ENCODE data around the gene XRN1.
A peak's percentile ranks its signal among the peaks of the same experiment; 100 is the strongest.
"Not testable (repeated sequence)": the region's sequence is repeated elsewhere in the genome, so short reads cannot be mapped to it uniquely, and the experiment has no call there.

The XRN1 gene

DNA sequence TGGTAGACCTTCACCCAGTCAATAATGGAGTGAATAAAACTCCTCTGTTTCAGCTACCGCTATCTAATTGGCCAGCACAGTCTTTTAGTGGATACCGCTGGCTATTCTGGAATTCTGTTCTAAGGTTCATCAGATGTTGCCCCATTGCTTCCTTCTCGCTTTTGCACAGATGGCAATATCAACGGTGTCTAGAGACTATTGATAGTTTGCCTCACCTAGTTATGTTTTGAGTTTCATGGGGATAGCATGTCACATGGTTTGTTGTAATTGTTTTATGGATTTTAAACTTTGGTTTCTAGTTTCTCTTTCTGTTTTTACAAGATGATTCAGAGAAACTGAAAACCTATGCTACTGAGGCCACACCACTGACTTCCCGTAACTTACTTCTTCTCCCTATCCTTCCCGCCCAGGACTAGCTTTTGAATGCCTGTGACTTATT lies 2.0 kb downstream of the XRN1 start:
- TF ChIP-seq, protein P1, sequence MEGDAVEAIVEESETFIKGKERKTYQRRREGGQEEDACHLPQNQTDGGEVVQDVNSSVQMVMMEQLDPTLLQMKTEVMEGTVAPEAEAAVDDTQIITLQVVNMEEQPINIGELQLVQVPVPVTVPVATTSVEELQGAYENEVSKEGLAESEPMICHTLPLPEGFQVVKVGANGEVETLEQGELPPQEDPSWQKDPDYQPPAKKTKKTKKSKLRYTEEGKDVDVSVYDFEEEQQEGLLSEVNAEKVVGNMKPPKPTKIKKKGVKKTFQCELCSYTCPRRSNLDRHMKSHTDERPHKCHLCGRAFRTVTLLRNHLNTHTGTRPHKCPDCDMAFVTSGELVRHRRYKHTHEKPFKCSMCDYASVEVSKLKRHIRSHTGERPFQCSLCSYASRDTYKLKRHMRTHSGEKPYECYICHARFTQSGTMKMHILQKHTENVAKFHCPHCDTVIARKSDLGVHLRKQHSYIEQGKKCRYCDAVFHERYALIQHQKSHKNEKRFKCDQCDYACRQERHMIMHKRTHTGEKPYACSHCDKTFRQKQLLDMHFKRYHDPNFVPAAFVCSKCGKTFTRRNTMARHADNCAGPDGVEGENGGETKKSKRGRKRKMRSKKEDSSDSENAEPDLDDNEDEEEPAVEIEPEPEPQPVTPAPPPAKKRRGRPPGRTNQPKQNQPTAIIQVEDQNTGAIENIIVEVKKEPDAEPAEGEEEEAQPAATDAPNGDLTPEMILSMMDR (conservative IDR thresholded peaks at IDR 0.05; ENCODE audit: low read depth, low read length), result no peak
- no peaks in the 10 kb centered on the region for H3K36me3 ChIP-seq (ENCODE audit: insufficient read depth)
- H3K4me2 ChIP-seq, result peak overlapping the region; percentile 90
- peaks cover 19% of the 10 kb centered on the region for H3K4me1 ChIP-seq (ENCODE audit: low read depth, poor library complexity, severe bottlenecking)
- peaks cover 68% of the 10 kb centered on the region for H3K79me2 ChIP-seq (ENCODE audit: insufficient read depth, low read depth)
- no peak overlapping the region for H2AFZ ChIP-seq (ENCODE audit: low read depth)
- peak overlapping the region; percentile 12 for H3K4me3 ChIP-seq (IDR thresholded peaks at IDR 0.05; ENCODE audit: insufficient read depth, low read depth, low read length)
- H4K20me1 ChIP-seq (ENCODE audit: insufficient read depth), result no peaks in the 10 kb centered on the region
- H3K27ac ChIP-seq, result peak overlapping the region; percentile 95; the same call in 1 of the 2 replicates
- H3K9ac ChIP-seq, result peak overlapping the region; percentile 96; the same call in 1 of the 2 replicates
- no peaks in the 10 kb centered on the region for H3K27me3 ChIP-seq (ENCODE audit: insufficient read depth, low read depth)

DNA sequence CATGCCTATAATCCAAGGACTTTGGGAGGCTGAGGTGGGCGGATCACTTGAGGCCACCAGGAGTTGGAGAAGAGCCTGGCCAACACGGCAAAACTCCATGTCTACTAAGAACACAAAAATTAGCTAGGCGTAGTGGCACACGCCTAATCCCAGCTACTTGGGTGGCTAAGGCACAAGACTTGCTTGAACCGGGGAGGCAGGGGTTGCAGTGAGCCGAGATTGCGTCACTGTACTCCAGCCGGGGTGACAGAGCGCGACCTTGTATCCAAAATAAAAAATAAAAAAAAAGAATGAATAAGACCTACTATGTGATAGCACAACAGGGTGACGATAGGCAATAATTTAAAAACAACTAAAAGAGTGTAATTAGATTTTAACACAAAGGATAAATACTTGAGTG lies 3.5 kb downstream of the XRN1 start:
- no peaks in the 10 kb centered on the region for H3K36me3 ChIP-seq (ENCODE audit: insufficient read depth)
- H3K27ac ChIP-seq, result no peak overlapping the region
- TF ChIP-seq, protein P1 (conservative IDR thresholded peaks at IDR 0.05; ENCODE audit: low read depth, low read length), result no peak
- no peaks in the 10 kb centered on the region for H3K27me3 ChIP-seq (ENCODE audit: insufficient read depth, low read depth)
- H3K9ac ChIP-seq, result no peak overlapping the region
- H3K4me1 ChIP-seq (ENCODE audit: low read depth, poor library complexity, severe bottlenecking), result peaks cover 19% of the 10 kb centered on the region
- H3K79me2 ChIP-seq (ENCODE audit: insufficient read depth, low read depth), result peaks cover 74% of the 10 kb centered on the region
- H3K4me3 ChIP-seq (IDR thresholded peaks at IDR 0.05; ENCODE audit: insufficient read depth, low read depth, low read length), result no peak overlapping the region
- H3K4me2 ChIP-seq, result no peak overlapping the region
- no peak overlapping the region for H2AFZ ChIP-seq (ENCODE audit: low read depth)
- H4K20me1 ChIP-seq (ENCODE audit: insufficient read depth), result no peaks in the 10 kb centered on the region

- H3K4me3 ChIP-seq (IDR thresholded peaks at IDR 0.05; ENCODE audit: insufficient read depth, low read depth, low read length); H2AFZ ChIP-seq (ENCODE audit: low read depth); H3K27me3 ChIP-seq (ENCODE audit: insufficient read depth, low read depth); H4K20me1 ChIP-seq (ENCODE audit: insufficient read depth); H3K27ac ChIP-seq; H3K9ac ChIP-seq; H3K4me2 ChIP-seq; H3K36me3 ChIP-seq (ENCODE audit: insufficient read depth): not testable (repeated sequence)
- Histone ChIP-seq H3K4me1 (ENCODE audit: low read depth, poor library complexity, severe bottlenecking) (peaks cover 19% of the 10 kb centered on the region), H3K79me2 (ENCODE audit: insufficient read depth, low read depth) (peaks cover 74% of the 10 kb centered on the region)
These were observed 4.8 kb downstream of the XRN1 start for GRCh38 chr3:142443060-142443459.

DNA sequence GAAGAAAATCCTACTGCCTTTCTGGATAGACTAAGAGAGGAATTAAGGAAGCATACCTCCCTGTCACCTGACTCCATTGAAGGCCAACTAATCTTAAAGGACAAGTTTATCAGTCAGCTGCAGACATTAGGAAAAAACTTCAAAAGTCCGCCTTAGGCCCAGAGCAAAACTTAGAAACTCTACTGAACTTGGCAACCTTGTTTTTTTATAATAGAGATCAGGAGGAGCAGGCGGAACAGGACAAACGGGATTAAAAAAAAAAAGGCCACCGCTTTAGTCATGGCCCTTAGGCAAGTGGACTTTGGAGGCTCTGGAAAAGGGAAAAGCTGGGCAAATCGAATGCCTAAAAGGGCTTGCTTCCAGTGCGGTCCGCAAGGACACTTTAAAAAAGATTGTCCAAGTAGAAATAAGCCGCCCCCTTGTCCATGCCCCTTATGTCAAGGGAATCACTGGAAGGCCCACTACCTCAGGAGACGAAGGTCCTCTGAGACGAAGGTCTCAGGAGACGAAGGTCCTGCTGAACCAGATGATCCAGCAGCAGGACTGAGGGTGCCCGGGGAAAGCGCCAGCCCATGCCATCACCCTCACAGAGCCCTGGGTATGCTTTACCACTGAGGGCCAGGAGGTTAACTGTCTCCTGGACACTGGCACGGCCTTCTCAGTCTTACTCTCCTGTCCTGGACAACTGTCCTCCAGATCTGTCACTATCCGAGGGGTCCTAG lies 8.2 kb downstream of the XRN1 start:
- H3K27me3 ChIP-seq (ENCODE audit: insufficient read depth, low read depth); H3K4me3 ChIP-seq (IDR thresholded peaks at IDR 0.05; ENCODE audit: insufficient read depth, low read depth, low read length); H3K9ac ChIP-seq; H4K20me1 ChIP-seq (ENCODE audit: insufficient read depth); H2AFZ ChIP-seq (ENCODE audit: low read depth); H3K36me3 ChIP-seq (ENCODE audit: insufficient read depth); H3K4me2 ChIP-seq; H3K27ac ChIP-seq; H3K4me1 ChIP-seq (ENCODE audit: low read depth, poor library complexity, severe bottlenecking): not testable (repeated sequence)
- peaks cover 62% of the 10 kb centered on the region for H3K79me2 ChIP-seq (ENCODE audit: insufficient read depth, low read depth)

- not testable (repeated sequence) for H4K20me1 ChIP-seq (ENCODE audit: insufficient read depth); H3K36me3 ChIP-seq (ENCODE audit: insufficient read depth); H3K9ac ChIP-seq; H3K27me3 ChIP-seq (ENCODE audit: insufficient read depth, low read depth); H3K4me2 ChIP-seq; H2AFZ ChIP-seq (ENCODE audit: low read depth); H3K4me3 ChIP-seq (IDR thresholded peaks at IDR 0.05; ENCODE audit: insufficient read depth, low read depth, low read length); H3K4me1 ChIP-seq (ENCODE audit: low read depth, poor library complexity, severe bottlenecking); H3K27ac ChIP-seq
- H3K79me2 ChIP-seq (ENCODE audit: insufficient read depth, low read depth), result peaks cover 53% of the 10 kb centered on the region
These were observed 9.7 kb downstream of the XRN1 start for GRCh38 chr3:142438096-142438495.

All from KMS-11 (cell line).